Trophoblast cell (in vitro differentiated cells and primary cell): Measurements from ENCODE around the gene TSHZ2.

Experiments
- DNase-seq, 2 donors: peaks; one replicate each; pipeline ENCODE4 v3.0.0-alpha.2; 2016
- H2AFZ ChIP-seq: 2 replicates; pipeline ENCODE4 v1.6.1; 2013; ENCODE audit warnings: low read length, moderate library complexity, mild to moderate bottlenecking; ENCODE audit not compliant: insufficient read depth, poor library complexity
- H2AK5ac ChIP-seq: 2 replicates; pipeline ENCODE4 v1.6.1; 2013; ENCODE audit warnings: mild to moderate bottlenecking, low read length
- H2BK120ac ChIP-seq: 2 replicates; pipeline ENCODE4 v1.6.1; 2013; ENCODE audit warnings: low read length, mild to moderate bottlenecking, moderate library complexity; ENCODE audit not compliant: insufficient read depth, poor library complexity
- H2BK12ac ChIP-seq: 2 replicates; pipeline ENCODE4 v1.6.1; 2013; ENCODE audit warnings: mild to moderate bottlenecking, low read length, moderate library complexity
- H2BK5ac ChIP-seq: 2 replicates; pipeline ENCODE4 v1.6.1; 2013; ENCODE audit warnings: low read length, low read depth, moderate library complexity, mild to moderate bottlenecking; ENCODE audit not compliant: poor library complexity
- H3K14ac ChIP-seq: 2 replicates; pipeline ENCODE4 v1.6.1; 2013; ENCODE audit warnings: mild to moderate bottlenecking, low read length
- H3K18ac ChIP-seq: 2 replicates; pipeline ENCODE4 v1.6.1; 2013; ENCODE audit warnings: mild to moderate bottlenecking, low read length
- H3K23ac ChIP-seq: 2 replicates; pipeline ENCODE4 v1.6.1; 2013; ENCODE audit warnings: low read length
- H3K27ac ChIP-seq: 2 replicates; pipeline ENCODE4 v1.5.1; 2013; ENCODE audit warnings: low read depth, mild to moderate bottlenecking, inconsistent platforms, low read length, moderate library complexity
- H3K27me3 ChIP-seq: 2 replicates; pipeline ENCODE4 v1.6.1; 2013; ENCODE audit warnings: inconsistent platforms, mild to moderate bottlenecking, low read length, moderate library complexity; ENCODE audit not compliant: insufficient read depth
- H3K36me3 ChIP-seq, 2 experiments: 1 replicate in 1 of 2; 2 replicates in 1 of 2; pipeline ENCODE4 v1.6.1; 2013; ENCODE audit warnings: low read length in 2 of 2, mild to moderate bottlenecking in 2 of 2, moderate library complexity in 1 of 2; ENCODE audit not compliant: insufficient read depth in 2 of 2, control insufficient read depth in 1 of 2
- H3K4ac ChIP-seq: 2 replicates; pipeline ENCODE4 v1.6.1; 2013; ENCODE audit warnings: low read depth, mild to moderate bottlenecking, low read length, moderate library complexity
- H3K4me1 ChIP-seq, 2 experiments: 1 replicate in 1 of 2; 2 replicates in 1 of 2; pipeline ENCODE4 v1.6.1; 2013; ENCODE audit warnings: low read length in 2 of 2, mild to moderate bottlenecking in 2 of 2, moderate library complexity in 1 of 2; ENCODE audit not compliant: insufficient read depth in 2 of 2, control insufficient read depth in 1 of 2
- H3K4me2 ChIP-seq: 2 replicates; pipeline ENCODE4 v1.6.1; 2013; ENCODE audit warnings: inconsistent platforms, mild to moderate bottlenecking, low read length, moderate library complexity
- H3K4me3 ChIP-seq: 2 replicates; pipeline ENCODE4 v1.5.1; 2013; ENCODE audit warnings: mild to moderate bottlenecking, low read depth, low read length, inconsistent platforms
- H3K79me1 ChIP-seq: one replicate; pipeline ENCODE4 v1.6.1; 2013; ENCODE audit warnings: low read length
- H3K79me2 ChIP-seq: 2 replicates; pipeline ENCODE4 v1.6.1; 2013; ENCODE audit warnings: low read length, mild to moderate bottlenecking; ENCODE audit not compliant: control insufficient read depth, insufficient read depth, poor library complexity
- H3K9ac ChIP-seq: 2 replicates; pipeline ENCODE4 v1.6.1; 2013; ENCODE audit warnings: mild to moderate bottlenecking, low read length
- H3K9me3 ChIP-seq: 2 replicates; pipeline ENCODE4 v1.6.1; 2013; ENCODE audit warnings: low read depth, mild to moderate bottlenecking, control low read depth, inconsistent platforms, low read length; ENCODE audit not compliant: insufficient read depth
- H4K12ac ChIP-seq: 2 replicates; pipeline ENCODE4 v1.6.1; 2013; ENCODE audit warnings: low read depth, mild to moderate bottlenecking, low read length, moderate library complexity
- H4K8ac ChIP-seq: 2 replicates; pipeline ENCODE4 v1.6.1; 2013; ENCODE audit warnings: low read depth, mild to moderate bottlenecking, low read length, moderate library complexity
- H4K91ac ChIP-seq: one replicate; pipeline ENCODE4 v1.6.1; 2013; ENCODE audit warnings: low read depth, mild to moderate bottlenecking, low read length, moderate library complexity
- WGBS: extraction: QIAGEN DNeasy Blood & Tissue Kit; methylation state at CpG from one replicate; pipeline ENCODE4 v1.1.7; 2013; ENCODE audit warnings: missing lambda C conversion rate; ENCODE audit not compliant: insufficient read length, insufficient coverage; ENCODE audit errors: extremely low coverage; 5-methylcytosine and 5-hydroxymethylcytosine counted together

TSHZ2 gene

GRCh38 chr20:53164072-53164471 lies 191.9 kb downstream of the TSHZ2 start:
- Histone ChIP-seq H4K8ac (no peak overlapping the region), H3K23ac (no peak overlapping the region), H3K79me1 (no peaks in the 10 kb centered on the region), H4K12ac (no peak overlapping the region), H3K18ac (no peak overlapping the region), H3K27me3 (no peaks in the 10 kb centered on the region), H3K27ac (no peak overlapping the region), H2BK120ac (no peak overlapping the region), H2AK5ac (no peak overlapping the region), H3K4me3 (no peak overlapping the region), H3K9me3 (no peaks in the 10 kb centered on the region), H2BK12ac (no peak overlapping the region), H3K79me2 (no peaks in the 10 kb centered on the region), H4K91ac (no peak overlapping the region), H2BK5ac (no peak overlapping the region), H3K4ac (no peak overlapping the region), H3K36me3 (no peaks in the 10 kb centered on the region), H3K9ac (no peak overlapping the region), H2AFZ (no peak overlapping the region), H3K4me2 (no peak overlapping the region), H3K14ac (no peak overlapping the region), H3K4me1 (peaks cover 3% of the 10 kb centered on the region in 2 experiments)
- no peak for DNase-seq

GRCh38 chr20:53165452-53165851 lies 193.3 kb downstream of the TSHZ2 start:
- Histone ChIP-seq H2BK5ac (no peak overlapping the region), H2BK120ac (no peak overlapping the region), H3K4me3 (no peak overlapping the region), H3K9me3 (no peaks in the 10 kb centered on the region), H3K9ac (no peak overlapping the region), H2BK12ac (no peak overlapping the region), H3K23ac (no peak overlapping the region), H3K79me2 (no peaks in the 10 kb centered on the region), H3K27ac (no peak overlapping the region), H2AK5ac (no peak overlapping the region), H3K27me3 (no peaks in the 10 kb centered on the region), H4K12ac (no peak overlapping the region), H2AFZ (no peak overlapping the region), H3K14ac (no peak overlapping the region), H3K4ac (no peak overlapping the region), H4K91ac (no peak overlapping the region), H3K4me2 (no peak overlapping the region), H3K18ac (no peak overlapping the region), H4K8ac (no peak overlapping the region), H3K4me1 (peaks cover 3% of the 10 kb centered on the region in 2 experiments), H3K79me1 (no peaks in the 10 kb centered on the region), H3K36me3 (no peaks in the 10 kb centered on the region)
- WGBS: no CpG with 5 or more reads among the region's 4 CpGs
- DNase-seq: no peak

DNA sequence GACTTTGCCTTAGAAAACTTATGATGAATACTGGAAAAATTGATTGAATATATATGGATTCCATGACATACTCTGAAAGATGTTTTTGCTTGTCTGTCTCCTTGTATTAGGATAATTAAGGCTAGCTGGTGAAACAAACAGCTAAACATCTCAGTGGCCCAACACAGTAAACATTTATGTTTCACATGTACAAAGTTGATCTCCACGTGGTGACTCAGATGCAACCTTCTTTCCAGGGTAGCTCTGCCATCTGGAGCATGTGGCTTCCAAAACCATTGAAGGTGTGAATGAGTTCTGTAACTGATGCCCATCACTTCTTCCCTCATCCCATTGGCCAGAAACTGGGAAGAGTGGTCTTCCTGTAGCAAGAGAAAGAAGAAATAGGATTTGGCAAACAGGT lies 196.3 kb downstream of the TSHZ2 start:
- H3K9ac ChIP-seq: no peak overlapping the region
- no CpG with 5 or more reads among the region's 1 CpG for WGBS
- no peaks in the 10 kb centered on the region for H3K79me2 ChIP-seq
- H3K18ac ChIP-seq: no peak overlapping the region
- no peaks in the 10 kb centered on the region for H3K4me1 ChIP-seq
- no peak overlapping the region for H3K4ac ChIP-seq
- no peak for DNase-seq
- no peak overlapping the region for H2BK5ac ChIP-seq
- H3K4me3 ChIP-seq: no peak overlapping the region
- H3K36me3 ChIP-seq: no peaks in the 10 kb centered on the region
- no peak overlapping the region for H3K14ac ChIP-seq
- H3K27ac ChIP-seq: no peak overlapping the region
- H4K12ac ChIP-seq: no peak overlapping the region
- H3K27me3 ChIP-seq: no peaks in the 10 kb centered on the region
- no peak overlapping the region for H2BK12ac ChIP-seq
- H4K91ac ChIP-seq: no peak overlapping the region
- no peak overlapping the region for H3K4me2 ChIP-seq
- no peak overlapping the region for H2AK5ac ChIP-seq
- no peaks in the 10 kb centered on the region for H3K9me3 ChIP-seq
- no peak overlapping the region for H4K8ac ChIP-seq
- no peak overlapping the region for H2AFZ ChIP-seq
- H3K23ac ChIP-seq: no peak overlapping the region
- no peaks in the 10 kb centered on the region for H3K79me1 ChIP-seq
- no peak overlapping the region for H2BK120ac ChIP-seq

DNA sequence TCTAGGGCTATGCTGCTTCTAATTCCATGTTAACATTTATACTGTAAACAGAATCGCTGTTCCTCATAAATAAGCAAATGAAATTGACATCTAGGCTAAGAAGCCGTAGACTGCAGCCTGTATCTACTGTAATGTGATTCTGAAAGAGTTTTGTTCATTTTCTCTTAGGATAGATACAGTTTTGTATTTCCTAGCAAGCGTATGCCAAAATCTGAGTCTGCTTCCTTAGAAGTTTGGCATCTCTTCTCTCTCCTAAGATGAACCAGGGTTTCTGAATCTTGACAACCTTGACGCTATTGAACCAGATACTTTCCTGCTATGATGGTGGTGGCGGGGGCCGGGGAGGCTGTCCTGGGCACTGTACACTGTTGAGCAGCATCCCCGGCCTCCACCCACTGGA lies 198.0 kb downstream of the TSHZ2 start:
- Histone ChIP-seq H3K79me2 (no peaks in the 10 kb centered on the region), H2BK5ac (no peak overlapping the region), H4K8ac (no peak overlapping the region), H3K4me1 (no peaks in the 10 kb centered on the region), H3K4me2 (no peak overlapping the region), H2BK12ac (no peak overlapping the region), H3K4ac (no peak overlapping the region), H2AK5ac (no peak overlapping the region), H4K91ac (no peak overlapping the region), H2AFZ (no peak overlapping the region), H3K36me3 (no peaks in the 10 kb centered on the region), H3K4me3 (no peak overlapping the region), H3K27ac (no peak overlapping the region), H2BK120ac (no peak overlapping the region), H3K27me3 (no peaks in the 10 kb centered on the region), H3K23ac (no peak overlapping the region), H3K9me3 (no peaks in the 10 kb centered on the region), H3K79me1 (no peaks in the 10 kb centered on the region), H4K12ac (no peak overlapping the region), H3K9ac (no peak overlapping the region), H3K14ac (no peak overlapping the region), H3K18ac (no peak overlapping the region)
- no peak for DNase-seq
- WGBS: no CpG with 5 or more reads among the region's 7 CpGs
